ENCODE data around the gene GRAP2.

Gene GRAP2

DNA sequence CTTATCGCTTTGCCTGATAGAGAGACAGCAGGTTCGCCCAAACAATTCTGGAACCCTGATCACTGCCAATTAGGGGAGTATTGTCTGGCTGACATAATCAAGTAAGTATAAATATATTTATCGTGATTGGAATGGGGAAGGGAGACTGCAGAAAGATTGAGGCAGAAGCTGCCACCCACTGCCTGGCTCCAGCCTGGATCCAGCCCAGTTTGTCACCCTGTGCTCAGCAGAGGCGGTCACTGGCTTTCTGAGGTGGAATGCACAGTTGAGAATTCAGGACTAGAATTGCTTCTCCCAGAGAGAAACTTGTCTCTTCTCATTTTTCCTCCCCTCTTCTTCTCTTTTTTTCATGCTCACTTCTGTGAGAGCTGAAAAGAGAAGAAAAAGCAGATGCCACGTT lies 25.9 kb downstream of the GRAP2 start:
- no peak for DNase-seq

DNA sequence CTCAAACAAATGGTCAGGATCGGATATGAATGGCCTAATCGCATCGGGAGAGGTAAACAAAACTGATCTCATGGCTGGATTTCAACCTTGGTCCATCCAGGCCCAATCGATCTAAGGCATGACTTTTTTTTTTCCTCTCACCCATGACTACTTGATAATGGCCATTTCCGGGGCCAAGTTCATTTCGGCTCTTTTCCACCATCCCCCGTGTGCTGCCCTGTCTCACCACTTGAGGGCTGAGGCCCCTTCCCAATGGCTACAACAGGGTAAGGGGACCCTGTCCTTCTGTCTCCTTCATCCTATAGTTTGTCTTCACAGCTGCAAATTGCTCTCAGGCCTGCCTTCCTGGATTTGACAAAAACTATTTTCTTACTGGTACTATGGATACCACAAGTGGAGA lies 26.7 kb downstream of the GRAP2 start:
- no peak for DNase-seq

DNA sequence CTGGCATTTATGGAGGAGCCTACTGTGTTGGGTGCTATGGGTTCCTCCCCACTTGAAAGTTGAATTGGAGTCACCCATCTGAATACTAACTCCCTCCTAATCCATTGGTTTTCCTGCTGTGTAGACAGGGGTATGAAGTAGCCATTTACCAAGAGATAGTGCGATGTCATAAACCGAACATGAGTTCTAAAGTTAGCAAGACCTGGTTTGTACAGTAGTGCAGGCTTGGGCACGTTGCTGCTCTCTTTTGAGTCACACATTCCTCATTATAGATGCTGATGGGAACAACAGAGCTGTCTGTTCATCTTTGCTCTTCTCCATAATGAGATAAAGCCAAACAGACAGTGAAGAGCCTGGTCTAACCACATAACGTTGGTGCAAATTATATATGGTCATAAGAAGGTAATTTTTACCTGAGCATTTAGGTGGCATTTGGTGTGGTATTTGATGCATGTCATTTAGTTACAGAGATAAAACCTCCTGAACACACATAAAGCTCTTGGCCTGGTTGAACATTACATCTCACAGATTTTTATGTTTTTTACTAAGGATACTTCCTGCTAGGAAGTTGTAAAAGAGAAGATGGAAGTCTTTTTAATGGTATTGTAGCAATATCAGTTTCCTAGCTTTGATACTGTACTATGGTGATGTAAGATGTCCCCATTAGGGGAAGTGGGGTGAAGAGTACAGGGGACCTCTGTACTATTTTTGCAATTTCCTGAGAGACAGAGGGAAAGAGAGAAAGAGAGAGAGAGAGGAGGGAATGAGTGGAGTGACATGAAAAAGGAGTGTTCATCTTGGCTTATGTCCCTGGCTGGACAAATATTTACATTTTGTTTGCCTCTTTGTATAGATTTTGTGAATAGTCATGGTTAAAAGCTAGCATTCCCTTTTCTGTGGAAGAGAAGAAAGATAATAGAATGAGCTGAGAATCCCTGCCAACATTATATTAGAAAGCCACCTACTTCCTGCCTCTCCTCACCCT lies 27.9 kb downstream of the GRAP2 start:
- no peak for DNase-seq

DNA sequence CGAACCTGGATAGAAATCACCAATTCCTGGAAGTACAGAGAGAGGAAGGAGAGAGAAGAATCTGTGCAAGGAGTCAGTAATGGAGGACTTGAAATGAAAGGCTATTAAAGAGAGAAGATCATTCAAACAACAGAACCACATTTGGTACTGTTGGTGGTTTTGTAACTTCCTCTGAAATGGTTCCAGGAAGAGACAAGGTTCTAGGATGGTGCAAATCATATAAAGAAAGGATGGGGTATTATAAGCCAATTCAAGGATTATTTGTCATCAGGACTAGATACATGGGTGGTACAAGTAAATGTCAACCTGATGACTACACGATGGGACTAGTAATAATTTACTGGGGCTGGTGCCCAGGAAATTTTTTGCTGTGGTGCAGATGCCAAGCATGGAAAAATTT lies 30.4 kb downstream of the GRAP2 start:
- DNase-seq, result no peak

DNA sequence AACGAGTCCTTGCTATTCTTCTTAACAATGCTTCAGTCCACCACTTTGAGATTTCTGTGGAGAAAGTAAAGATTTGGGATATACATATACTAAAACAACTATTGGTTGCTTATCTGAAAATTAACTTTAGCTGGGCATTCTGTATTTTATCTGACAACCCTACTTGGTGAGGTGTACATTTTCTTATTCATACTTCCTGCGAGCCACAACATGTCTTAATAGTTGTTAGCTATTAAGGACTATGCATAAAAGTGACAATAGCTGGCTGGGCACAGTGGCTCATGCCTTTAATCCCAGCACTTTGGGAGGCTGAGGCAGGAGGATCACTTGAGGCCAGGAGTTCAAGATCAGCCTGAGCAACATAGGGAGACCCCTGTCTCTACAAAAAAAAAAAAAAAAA lies 31.3 kb downstream of the GRAP2 start:
- DNase-seq, result no peak

DNA sequence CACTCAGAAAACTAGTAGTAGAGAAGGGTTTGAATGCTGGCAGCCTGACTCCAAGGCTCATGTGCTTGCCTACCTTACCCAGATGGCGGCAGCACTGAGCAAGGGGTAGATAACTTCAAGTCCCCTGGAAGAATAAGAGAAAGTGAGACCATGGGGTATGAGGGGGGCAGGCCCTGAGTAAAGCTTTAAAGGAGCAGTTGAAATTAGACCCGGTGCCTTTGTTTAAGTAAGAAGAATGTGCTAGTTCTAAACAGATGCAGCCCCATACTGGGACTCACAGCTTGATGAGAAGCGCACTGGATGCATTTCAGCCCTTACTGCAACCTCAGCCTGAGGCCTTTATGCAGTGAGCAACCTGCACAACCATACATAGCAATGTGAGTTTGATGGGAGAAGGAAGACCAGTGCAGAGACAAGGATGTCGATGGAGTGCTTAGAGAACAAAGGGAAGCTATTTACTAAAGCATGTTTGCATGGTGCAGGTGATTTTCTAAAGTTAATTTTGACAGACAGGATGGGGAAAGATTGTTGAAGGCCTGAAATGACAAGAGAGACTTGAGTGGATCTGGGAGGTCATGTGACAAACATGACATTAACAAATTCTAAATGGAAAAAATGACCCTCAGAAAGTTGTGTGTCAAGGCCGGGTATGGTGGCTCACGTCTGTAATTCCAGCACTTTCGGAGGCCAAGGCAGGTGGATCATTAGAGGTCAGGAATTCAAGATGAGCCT lies 32.2 kb downstream of the GRAP2 start:
- no peak for DNase-seq

DNA sequence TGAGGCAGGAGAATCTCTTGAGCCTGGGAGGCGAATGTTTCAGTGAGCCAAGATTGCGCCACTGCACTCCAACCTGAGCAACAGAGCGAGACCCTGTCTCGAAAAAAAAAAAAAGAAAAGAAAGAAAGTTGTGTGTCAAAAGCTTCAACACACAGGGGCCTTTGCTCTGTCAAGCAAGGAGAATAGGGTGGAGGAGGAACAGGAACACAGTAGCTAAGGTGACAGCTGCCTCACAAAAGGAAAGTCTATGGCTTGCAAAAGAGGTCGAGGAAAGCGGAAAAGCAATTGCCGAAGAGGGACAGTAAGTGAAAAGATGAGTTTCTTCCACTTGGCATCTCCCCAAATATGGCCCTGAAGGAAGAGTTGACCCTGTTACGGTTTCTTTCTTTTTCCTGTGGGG lies 32.9 kb downstream of the GRAP2 start:
- DNase-seq, result no peak

DNA sequence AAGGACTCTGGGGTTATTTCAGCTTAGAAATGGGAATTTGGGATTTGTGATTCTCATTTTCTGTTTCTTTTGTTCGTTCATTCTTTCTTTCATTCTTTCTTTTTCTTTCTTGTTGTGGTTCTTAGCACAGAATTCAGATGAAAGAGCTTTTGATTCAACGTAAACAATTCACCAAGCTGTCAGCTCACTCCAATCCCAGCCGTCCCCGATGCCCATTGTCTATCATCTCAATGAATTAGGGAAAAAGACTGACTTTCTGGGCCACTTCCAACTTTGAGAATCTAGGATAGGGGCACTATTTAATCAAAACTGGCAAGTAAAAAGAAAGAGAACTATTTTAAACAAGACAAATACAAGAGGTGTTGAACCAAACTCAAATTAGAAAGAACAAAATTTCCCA lies 34.2 kb downstream of the GRAP2 start:
- DNase-seq, result no peak

DNA sequence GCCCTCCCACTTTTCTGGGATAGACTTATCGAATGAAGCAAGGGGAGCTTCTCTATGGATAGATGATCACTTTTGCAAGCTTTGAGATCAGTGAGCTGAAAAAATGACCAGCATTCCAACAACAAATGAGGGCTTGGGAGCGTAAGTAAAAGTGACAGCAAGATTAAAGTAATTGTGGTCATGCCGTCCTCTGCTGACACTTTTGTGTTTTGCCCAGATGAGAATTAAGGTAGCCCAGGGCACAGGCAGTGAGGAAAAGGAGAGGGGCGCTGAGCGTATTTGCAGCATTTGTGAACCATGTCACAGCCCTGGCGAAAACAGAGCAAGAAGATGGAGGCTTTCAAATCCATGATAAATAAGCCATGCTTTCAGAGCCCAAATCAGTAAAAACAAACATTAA lies 34.7 kb downstream of the GRAP2 start:
- no peak for DNase-seq

DNA sequence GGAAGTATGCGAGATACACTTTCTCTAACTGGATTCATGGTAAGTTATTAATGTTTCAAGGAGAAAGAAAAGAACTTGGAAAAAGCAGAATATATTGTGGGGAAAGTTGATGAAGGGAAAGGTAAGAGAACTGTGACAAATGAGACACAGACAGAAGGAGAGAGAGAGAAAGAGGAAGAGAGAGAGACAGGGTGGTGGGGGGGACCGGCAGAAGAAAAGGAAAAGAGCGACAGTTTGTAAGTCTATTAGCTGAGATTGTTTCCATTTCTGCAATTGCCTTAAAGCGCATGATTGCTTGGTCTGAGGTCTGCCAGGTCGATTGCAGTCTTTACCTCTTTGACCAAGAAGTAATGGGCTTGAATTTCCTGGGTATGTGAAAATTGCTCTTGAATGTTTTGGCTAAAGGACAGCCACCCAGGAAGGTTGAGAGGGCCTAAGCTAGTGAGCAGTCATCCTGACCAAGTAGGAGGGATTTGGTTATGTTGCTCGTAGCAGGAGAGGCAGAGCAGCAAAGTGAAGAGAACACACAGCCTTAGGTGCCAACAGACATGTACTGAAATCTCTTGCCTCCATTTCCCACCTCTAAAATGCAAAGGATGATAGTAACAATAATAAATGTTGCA lies 35.8 kb downstream of the GRAP2 start:
- DNase-seq, result no peak

DNA sequence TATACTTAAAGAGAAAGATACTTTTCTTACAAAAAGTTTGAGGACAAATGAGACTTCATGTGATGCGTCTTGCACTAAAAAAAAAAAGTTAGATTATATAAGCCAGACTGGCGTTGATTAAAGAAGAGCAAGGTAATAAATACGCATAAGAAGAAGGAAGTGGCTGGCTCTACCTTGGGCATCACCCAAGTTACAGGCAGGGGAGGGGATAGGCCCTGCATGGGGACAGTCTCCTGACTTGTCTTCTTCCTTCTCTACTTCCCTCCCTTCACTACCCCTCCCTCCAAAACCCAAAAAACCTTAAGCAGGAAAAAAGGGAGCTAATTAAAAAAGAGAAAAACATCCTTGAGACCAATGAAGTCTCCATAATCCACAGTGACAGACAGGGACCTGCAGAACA lies 37.0 kb downstream of the GRAP2 start:
- DNase-seq, result no peak

DNA sequence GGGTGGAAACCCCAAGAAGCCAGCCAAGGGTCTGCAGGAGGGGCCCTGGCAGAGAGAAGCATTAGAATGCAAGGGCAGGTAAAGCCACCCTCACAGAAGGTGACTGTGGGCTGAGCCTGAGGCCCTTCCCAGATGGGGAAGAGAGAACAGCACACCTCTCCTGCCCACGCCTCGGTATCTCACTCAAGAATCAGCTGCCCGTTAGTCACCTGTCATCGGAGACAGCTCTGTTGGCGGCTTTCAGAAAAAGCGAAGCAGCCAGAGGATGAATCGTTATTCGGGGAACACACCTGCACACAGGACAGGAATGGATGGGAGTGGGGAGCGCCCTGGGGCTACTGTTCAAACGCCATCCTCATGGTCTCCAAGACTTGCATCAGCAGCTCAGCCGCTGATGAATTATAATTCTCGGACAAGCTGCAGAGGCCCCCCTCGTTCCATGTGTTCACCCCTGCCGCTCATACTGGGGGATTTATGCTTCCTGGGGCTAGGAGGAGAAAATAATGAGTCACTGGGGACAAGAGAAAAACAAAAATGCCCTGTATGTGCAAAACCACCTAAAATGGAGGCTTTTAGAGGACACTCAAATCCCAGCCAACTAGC lies 37.7 kb downstream of the GRAP2 start:
- no peak for DNase-seq

DNA sequence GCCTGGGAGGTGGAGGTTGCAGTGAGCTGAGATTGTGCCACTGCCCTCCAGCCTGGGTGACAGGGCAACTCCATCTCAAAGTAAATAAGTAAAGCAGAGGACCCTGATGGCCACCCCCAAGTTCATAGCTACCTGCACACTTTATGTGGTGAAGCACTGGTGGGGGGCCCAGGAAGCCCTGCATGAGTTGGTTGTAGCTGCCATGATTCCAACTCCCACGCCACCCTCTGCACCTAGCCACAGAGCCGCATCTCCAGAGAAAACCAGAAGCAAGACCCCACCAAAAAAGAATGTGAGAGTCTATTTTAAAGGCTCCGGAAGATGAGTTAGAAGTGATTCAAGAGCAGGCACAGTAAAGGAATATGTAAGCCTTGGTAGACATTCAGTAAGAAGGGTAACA lies 38.9 kb downstream of the GRAP2 start:
- no peak for DNase-seq

DNA sequence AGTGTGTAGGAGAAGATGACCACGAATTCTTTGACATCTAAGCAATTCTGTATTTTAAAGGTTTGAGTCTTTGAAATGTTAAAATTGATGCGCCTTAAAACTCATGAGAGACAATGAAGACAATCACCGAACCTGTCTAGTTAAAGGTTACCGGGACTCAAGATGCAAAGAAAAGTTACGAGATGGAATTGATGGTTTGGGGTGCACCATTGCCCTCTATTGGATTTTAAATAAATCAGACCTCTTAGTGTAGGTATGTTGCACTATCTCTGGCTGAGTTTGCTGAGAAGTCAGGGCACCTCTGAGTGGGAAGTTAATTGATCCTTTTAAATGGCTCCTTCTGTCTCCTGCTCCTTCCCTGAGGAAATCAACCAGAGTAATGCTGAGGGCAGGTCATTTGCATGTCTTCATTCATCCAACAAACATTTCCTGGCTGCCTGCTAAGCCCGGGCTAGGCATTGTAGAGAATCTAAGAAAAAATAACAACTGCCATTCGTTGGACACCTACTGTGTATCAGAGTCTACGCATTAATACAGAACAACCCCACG lies 39.9 kb downstream of the GRAP2 start:
- DNase-seq, result no peak

DNA sequence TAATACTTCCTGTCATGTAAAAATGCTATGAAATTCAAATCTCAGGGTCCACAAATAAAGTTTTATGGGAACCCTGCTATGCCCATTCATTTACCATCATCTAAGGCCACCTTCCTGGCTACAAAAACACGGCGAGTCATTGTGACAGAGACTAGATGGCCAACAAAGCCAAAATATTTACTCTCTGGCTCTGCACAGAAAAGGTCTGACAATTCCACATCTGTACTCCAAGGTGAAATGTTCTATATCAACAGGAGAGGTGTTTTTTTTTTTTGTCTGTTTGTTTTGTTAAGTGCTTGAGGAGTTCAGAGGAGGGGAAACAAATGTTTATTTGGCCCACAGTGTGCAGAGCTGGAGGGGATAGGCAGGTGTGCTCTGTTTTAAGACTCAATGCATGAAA lies 40.7 kb downstream of the GRAP2 start:
- DNase-seq, result peak; percentile 91

DNA sequence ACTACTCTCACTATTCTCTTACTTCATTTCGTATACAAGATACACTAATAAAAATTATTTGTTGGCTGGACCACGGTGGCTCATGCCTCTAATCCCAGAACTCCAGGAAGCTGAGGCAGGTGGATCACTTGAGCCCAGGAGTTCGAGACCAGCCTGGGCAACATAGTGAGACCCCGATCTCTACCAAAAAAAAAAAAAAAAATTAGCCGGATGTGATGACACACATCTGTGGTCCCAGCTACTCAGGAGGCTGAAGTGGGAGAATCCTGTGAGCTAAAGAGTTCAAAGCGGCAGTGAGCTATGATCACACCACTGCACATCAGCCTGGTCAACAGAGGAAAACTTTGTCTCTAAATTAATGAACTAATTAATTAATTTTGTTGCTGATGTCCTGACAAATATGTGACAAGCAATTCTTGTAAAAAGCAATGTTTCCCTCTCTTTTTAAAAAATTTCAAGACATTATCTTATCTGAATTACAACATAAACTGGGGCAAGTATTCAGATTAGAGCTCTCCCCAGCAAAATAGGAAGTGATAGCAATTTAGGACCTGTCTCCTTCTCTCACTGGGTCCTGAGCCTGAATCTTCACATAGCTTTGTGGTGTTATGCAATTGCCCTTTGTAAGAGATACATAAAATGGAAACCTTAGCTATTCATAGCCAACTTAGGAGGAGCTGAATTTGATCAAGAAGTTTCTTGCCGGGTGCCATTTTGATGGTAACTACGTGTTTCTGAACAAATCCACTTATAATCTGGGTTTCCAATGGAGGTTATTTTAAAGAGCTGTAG lies 41.8 kb downstream of the GRAP2 start:
- no peak for DNase-seq

DNA sequence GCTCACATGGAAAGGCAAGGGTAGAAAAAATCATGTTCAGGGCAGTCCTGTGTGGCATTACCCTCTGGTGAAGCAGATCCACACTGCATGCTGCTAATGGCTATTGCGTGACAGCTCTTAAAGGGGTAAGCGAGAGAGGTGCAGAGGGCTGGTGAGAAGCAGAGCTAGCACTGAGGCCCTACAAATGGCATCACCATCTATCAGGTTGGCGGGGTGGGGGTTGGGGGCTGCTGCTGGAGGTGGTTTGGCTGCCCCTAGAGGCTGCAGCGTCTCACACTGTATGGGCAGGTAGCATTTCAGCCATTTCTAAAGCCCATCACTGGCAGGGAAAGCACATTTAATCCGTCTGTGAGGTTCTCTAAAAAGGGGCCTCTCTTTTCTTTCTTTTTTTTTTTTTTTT lies 42.5 kb downstream of the GRAP2 start:
- DNase-seq, result no peak

DNA sequence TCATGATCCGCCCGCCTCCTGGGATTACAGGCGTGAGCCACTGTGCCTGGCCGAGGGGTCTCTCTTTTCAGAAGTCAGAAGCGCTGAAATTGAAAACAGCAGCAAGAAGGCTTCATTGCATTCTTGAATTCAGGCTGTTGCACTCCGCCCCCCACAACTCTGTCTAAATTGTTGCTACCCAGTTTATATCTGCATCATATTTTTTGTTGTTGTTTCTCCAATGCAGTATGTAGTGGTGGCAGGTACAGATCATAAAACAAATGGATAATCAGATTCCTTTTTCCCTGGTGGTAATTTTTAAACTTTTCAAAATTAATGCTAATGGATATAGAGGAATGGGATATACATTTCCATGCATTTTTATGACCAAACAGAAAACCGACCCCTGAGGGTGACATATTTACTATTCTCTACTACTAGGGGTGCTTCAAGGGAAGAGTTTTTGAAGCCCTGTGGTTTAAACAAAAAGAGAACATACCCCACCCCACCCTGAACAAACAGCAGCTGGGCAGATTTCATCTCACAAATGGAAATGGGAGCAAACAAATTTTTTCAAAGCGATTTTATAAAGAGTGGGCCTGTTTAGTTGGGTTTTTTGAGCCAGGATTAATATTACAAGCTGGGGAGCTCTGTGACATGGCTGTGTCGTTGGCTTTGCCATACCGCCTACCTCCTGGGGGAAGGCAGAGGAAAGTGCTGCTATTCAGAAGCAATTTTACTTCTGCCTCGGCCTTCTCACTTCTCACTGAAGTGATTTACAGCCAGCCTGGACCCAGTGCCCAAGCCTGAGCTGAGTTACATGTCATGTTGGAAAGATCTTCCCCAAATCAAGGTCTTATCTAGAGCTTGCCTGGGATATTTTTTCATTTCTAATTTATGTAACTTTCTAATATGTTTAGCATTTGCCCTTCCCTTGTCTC lies 43.3 kb downstream of the GRAP2 start:
- DNase-seq, result peak; percentile 48

DNA sequence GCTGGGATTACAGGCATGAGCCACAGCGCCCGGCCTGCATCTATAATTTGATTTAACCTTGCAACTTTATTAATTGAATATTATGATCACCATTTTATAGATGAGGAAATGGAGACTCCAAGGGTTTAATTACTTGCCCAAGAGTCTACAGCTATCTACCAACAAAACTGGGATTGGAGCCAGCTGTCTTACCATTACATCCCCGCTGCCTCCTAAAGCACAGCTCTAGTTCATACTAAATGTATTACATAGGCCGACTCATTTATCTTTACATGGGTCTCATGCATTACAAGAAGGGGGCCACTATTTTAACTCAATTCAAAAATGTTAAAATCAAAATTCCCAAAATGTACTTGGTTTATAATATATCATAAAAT lies 45.2 kb downstream of the GRAP2 start:
- DNase-seq, result no peak

DNA sequence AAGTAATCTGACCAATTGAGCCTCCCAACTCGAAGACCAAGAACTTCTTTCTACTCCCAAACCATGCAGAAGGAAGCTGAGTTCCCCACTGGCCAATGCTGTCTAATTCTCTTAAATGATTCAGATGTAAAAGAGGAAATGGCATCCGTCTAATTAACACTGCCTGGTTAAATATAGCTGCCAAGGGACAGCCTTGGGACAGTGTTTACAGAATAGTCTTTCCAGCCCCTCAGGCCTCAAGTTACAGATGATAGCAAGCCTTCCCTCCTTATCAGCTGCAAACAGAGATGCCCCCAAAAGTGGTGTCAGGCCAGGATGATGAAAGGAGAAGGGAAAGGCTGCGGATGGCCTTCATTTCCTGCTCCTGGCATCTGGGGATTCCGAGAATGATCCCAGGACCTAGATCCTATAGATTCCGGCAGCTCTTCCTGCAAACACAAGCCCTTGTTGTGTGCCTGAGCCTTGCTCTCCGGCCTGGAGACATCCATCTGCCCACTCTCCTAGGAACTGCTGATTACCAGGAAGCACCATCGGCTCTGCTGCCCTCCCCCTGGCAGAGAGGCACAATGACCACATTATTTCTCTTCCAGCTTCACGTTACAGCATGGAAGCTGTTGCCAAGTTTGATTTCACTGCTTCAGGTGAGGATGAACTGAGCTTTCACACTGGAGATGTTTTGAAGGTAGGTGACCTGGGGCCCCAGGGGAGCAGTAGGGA lies 45.8 kb downstream of the GRAP2 start:
- DNase-seq, result no peak
